A549 (cell line): ENCODE data around the gene ENTR1.

Source experiments
- BHLHE40 ChIP-seq: IDR thresholded peaks from 2 replicates; pipeline ENCODE4 v1.6.1; 2012; ENCODE audit warnings: low read depth, low read length, inconsistent platforms
- POLR2A ChIP-seq: IDR thresholded peaks from 2 replicates; pipeline ENCODE4 v1.6.1; 2012; ENCODE audit warnings: mild to moderate bottlenecking, low read length
- SMC3 ChIP-seq: fragments of >200 bp; sonication (Bioruptor Twin); formaldehyde crosslinking; IDR thresholded peaks from 3 replicates; pipeline ENCODE4 v1.6.1; 2018; ENCODE audit warnings: inconsistent platforms
- TF ChIP-seq, protein P1 (sequence below): fragments of >200 bp; sonication (Bioruptor Twin); formaldehyde crosslinking; IDR thresholded peaks from 3 replicates; pipeline ENCODE4 v1.5.1; 2016
- TF ChIP-seq, protein P2 (sequence below): fragments of 200-600 bp; sonication (generic); IDR thresholded peaks from 2 replicates; pipeline ENCODE4 v1.6.1; 2016; ENCODE audit warnings: antibody characterized with exemption, mild to moderate bottlenecking, moderate library complexity

DNA sequence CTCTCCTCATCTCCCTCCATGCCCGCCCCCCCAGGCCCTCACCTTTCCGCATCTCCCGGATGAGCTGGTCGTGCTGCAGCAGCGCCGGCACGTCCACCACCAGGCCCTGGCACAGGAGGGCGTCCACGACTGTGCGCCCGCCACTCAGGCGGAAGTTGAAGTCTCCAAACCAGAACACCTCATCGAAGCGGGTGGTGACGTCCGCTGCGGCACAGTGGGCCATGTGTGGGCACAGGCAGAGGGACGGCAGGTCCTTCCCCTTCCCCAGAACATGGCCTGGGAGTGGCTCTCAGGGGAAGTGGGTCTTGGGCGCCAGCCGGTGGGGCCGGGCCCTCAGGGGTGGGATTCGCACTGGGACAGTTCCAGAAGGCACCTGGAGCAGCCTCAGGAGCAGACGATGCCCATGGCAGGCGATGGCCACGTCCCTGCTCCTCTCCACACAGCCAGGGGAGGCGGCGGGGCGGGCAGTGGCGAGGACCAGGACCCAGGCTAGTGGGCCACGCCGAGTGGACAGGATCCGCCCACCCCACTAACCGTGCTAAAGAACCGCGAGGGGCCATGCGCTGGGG lies 21.5 kb upstream of the ENTR1 start:
- TF ChIP-seq, protein P1, sequence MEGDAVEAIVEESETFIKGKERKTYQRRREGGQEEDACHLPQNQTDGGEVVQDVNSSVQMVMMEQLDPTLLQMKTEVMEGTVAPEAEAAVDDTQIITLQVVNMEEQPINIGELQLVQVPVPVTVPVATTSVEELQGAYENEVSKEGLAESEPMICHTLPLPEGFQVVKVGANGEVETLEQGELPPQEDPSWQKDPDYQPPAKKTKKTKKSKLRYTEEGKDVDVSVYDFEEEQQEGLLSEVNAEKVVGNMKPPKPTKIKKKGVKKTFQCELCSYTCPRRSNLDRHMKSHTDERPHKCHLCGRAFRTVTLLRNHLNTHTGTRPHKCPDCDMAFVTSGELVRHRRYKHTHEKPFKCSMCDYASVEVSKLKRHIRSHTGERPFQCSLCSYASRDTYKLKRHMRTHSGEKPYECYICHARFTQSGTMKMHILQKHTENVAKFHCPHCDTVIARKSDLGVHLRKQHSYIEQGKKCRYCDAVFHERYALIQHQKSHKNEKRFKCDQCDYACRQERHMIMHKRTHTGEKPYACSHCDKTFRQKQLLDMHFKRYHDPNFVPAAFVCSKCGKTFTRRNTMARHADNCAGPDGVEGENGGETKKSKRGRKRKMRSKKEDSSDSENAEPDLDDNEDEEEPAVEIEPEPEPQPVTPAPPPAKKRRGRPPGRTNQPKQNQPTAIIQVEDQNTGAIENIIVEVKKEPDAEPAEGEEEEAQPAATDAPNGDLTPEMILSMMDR = no peak
- TF ChIP-seq, protein P2, sequence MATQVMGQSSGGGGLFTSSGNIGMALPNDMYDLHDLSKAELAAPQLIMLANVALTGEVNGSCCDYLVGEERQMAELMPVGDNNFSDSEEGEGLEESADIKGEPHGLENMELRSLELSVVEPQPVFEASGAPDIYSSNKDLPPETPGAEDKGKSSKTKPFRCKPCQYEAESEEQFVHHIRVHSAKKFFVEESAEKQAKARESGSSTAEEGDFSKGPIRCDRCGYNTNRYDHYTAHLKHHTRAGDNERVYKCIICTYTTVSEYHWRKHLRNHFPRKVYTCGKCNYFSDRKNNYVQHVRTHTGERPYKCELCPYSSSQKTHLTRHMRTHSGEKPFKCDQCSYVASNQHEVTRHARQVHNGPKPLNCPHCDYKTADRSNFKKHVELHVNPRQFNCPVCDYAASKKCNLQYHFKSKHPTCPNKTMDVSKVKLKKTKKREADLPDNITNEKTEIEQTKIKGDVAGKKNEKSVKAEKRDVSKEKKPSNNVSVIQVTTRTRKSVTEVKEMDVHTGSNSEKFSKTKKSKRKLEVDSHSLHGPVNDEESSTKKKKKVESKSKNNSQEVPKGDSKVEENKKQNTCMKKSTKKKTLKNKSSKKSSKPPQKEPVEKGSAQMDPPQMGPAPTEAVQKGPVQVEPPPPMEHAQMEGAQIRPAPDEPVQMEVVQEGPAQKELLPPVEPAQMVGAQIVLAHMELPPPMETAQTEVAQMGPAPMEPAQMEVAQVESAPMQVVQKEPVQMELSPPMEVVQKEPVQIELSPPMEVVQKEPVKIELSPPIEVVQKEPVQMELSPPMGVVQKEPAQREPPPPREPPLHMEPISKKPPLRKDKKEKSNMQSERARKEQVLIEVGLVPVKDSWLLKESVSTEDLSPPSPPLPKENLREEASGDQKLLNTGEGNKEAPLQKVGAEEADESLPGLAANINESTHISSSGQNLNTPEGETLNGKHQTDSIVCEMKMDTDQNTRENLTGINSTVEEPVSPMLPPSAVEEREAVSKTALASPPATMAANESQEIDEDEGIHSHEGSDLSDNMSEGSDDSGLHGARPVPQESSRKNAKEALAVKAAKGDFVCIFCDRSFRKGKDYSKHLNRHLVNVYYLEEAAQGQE = no peak
- TF ChIP-seq SMC3 = no peak
- no peak for TF ChIP-seq BHLHE40
- TF ChIP-seq POLR2A = no peak
